GM19240 (cell line): ENCODE measurements around the gene CFAP20DC.
"Not testable (repeated sequence)": the region's sequence is repeated elsewhere in the genome, so short reads cannot be mapped to it uniquely, and the experiment has no call there.

ENCODE experiments used
- DNase-seq: peaks from one replicate; pipeline ENCODE4 v3.0.0; 2011; ENCODE audit warnings: low spot score; ENCODE audit not compliant: insufficient read length

Gene CFAP20DC

GRCh38 chr3:58749948-58750347 lies 299.9 kb downstream of the CFAP20DC start:
- no peak for DNase-seq

- DNase-seq = no peak
These were observed 301.8 kb downstream of the CFAP20DC start for GRCh38 chr3:58748024-58748423.

GRCh38 chr3:58746758-58747157 lies 303.1 kb downstream of the CFAP20DC start:
- DNase-seq = no peak

GRCh38 chr3:58743296-58743695 lies 306.5 kb downstream of the CFAP20DC start:
- no peak for DNase-seq

- DNase-seq = no peak
These were observed 307.6 kb downstream of the CFAP20DC start for GRCh38 chr3:58742239-58742638.

GRCh38 chr3:58737644-58738043 lies 312.2 kb downstream of the CFAP20DC start:
- no peak for DNase-seq

- no peak for DNase-seq
These were observed 318.2 kb downstream of the CFAP20DC start for GRCh38 chr3:58731673-58732072.

- no peak for DNase-seq
These were observed 321.1 kb downstream of the CFAP20DC start for GRCh38 chr3:58728723-58729122.

GRCh38 chr3:58725326-58725853 lies 324.4 kb downstream of the CFAP20DC start:
- DNase-seq = no peak

GRCh38 chr3:58724336-58724735 lies 325.5 kb downstream of the CFAP20DC start:
- no peak for DNase-seq

GRCh38 chr3:58723173-58723572 lies 326.7 kb downstream of the CFAP20DC start:
- no peak for DNase-seq

- no peak for DNase-seq
These were observed 327.3 kb downstream of the CFAP20DC start for GRCh38 chr3:58722561-58722960.

GRCh38 chr3:58720526-58720925 lies 329.3 kb downstream of the CFAP20DC start:
- no peak for DNase-seq

GRCh38 chr3:58719684-58720083 lies 330.1 kb downstream of the CFAP20DC start:
- no peak for DNase-seq

GRCh38 chr3:58713715-58714401 lies 336.0 kb downstream of the CFAP20DC start:
- no peak for DNase-seq

- no peak for DNase-seq
These were observed 338.0 kb downstream of the CFAP20DC start for GRCh38 chr3:58711871-58712270.

- not testable (repeated sequence) for DNase-seq
These were observed 340.8 kb downstream of the CFAP20DC start for GRCh38 chr3:58708983-58709382.

- DNase-seq = no peak
These were observed 341.6 kb downstream of the CFAP20DC start for GRCh38 chr3:58708116-58708791.

GRCh38 chr3:58707390-58707930 lies 342.4 kb downstream of the CFAP20DC start:
- DNase-seq = no peak

GRCh38 chr3:58706395-58707167 lies 343.2 kb downstream of the CFAP20DC start:
- no peak for DNase-seq

GRCh38 chr3:58704745-58705144 lies 345.1 kb downstream of the CFAP20DC start:
- no peak for DNase-seq

- DNase-seq = not testable (repeated sequence)
These were observed 345.5 kb downstream of the CFAP20DC start for GRCh38 chr3:58704304-58704703.
